ENCODE measurements around the gene C1QL1. TPM values are rescaled to one million over a fixed set of nuclear protein-coding genes. Genes with fewer than 3 reads are reported as not detected.
A peak's percentile ranks its signal among the peaks of the same experiment; 100 is the strongest.

C1QL1 gene
- polyA plus RNA-seq, 1 donor (not counting 4 experiments of a cell fraction or from before 2014, with no cell fraction given) = 0.04 TPM

DNA sequence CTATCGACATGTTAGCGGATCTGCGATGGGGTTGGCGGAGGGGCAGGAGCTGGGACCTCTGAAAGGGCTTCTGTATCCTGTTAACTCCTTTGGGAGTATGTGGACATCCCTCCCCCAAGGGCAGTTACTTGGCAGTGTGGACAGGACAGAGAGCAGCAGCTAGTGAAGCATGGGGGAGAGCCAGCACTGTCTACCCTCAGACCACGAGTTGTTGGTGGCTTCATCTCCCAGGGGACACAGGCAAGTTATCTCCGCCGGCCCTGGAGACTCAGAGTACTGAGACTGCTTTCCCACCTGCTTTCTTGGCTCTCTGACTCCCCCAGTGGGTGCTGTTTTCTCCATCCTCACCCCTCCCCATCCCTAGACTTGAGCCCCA lies 47.5 kb downstream of the C1QL1 start:
- TF ChIP-seq CTCF (optimal IDR thresholded peaks at IDR 0.05 in 1 of 3, IDR thresholded peaks at IDR 0.05 in 1 of 3, conservative IDR thresholded peaks at IDR 0.05 in 1 of 3; ENCODE audit: extremely low read depth in 1 of 3, insufficient read depth in 2 of 3, low read length in 3 of 3) (no peak), EZH2 (IDR thresholded peaks at IDR 0.05; ENCODE audit: low read length) (no peak)
- H3K9ac ChIP-seq (ENCODE audit: control insufficient read depth, extremely low read depth, insufficient read depth, low read length) = no peak overlapping the region
- H4K20me1 ChIP-seq (ENCODE audit: control insufficient read depth, extremely low read depth, insufficient read depth, low read length) = no peaks in the 10 kb centered on the region
- no peak overlapping the region for H3K4me3 ChIP-seq (ENCODE audit: control insufficient read depth in 2 of 3, extremely low read depth in 1 of 3, insufficient read depth in 2 of 3, low read depth in 1 of 3, low read length in 3 of 3)
- no peak overlapping the region for H3K4me2 ChIP-seq (ENCODE audit: control insufficient read depth, extremely low read depth, insufficient read depth, low read depth, low read length)
- no peaks in the 10 kb centered on the region for H3K36me3 ChIP-seq (ENCODE audit: control insufficient read depth in 2 of 2, extremely low read depth in 1 of 2, insufficient read depth in 2 of 2, low read length in 2 of 2)
- H3K9me3 ChIP-seq (ENCODE audit: control insufficient read depth, low read depth, low read length) = no peaks in the 10 kb centered on the region
- peaks cover 2% of the 10 kb centered on the region for H3K9me1 ChIP-seq (ENCODE audit: control insufficient read depth, extremely low read depth, insufficient read depth, low read length)
- no peak for DNase-seq (ENCODE audit: low read depth, low spot score)
- dilution Hi-C loops (cut with MboI; ENCODE audit: extremely low pct_ligation_motif_present, low sequenced_read_pairs) = loop anchor here (25.0 kb wide), 1 partner anchor 92 kb away; no protein-coding TSS in a partner anchor
- H3K27me3 ChIP-seq (ENCODE audit: control insufficient read depth, extremely low read depth, insufficient read depth, low read length) = no peaks in the 10 kb centered on the region
- no peak overlapping the region for H2AFZ ChIP-seq (ENCODE audit: control insufficient read depth, low read length)
- H3K79me2 ChIP-seq (ENCODE audit: control insufficient read depth, insufficient read depth, low read length) = no peaks in the 10 kb centered on the region
- H3K27ac ChIP-seq (ENCODE audit: control insufficient read depth, insufficient read depth, low read length) = no peak overlapping the region
- no peak for FAIRE-seq
- peaks cover 29% of the 10 kb centered on the region for H3K4me1 ChIP-seq (ENCODE audit: control insufficient read depth, extremely low read depth, insufficient read depth, low read length)

DNA sequence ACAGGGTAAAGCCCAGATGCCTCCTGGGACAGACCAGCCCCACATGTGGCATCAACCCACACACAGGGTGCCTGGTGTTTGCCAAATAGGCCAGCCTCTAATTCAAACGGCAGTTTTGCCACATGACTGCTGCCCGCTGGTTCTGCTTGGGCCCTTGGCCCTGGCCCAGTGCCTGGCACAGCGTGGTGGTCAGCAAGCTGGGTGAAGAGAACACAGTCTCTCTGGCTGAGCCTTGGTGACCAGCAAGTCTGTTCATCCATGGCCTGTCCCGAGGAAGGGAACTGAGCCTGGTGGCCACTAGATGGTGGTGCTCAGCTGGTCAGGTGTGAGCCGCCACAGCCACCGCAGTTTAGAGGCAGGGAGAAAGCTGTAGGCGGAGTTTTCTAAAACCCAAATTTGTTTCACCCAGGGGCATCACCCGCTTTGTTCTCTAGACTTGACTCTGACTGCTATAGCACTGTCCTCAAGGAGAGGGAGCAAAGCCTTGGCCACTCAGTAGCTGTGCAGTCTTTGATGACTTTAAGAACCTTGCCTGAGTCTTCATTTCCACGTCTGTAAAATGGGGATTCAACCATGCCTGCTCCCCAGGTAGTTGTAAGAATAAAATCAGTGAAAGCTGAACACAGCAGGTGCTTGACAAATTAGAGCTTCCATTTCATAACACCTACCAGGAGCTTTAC lies 48.1 kb downstream of the C1QL1 start:
- Histone ChIP-seq H3K36me3 (ENCODE audit: control insufficient read depth in 2 of 2, extremely low read depth in 1 of 2, insufficient read depth in 2 of 2, low read length in 2 of 2) (no peaks in the 10 kb centered on the region), H3K9me3 (ENCODE audit: control insufficient read depth, low read depth, low read length) (no peaks in the 10 kb centered on the region), H3K4me2 (ENCODE audit: control insufficient read depth, extremely low read depth, insufficient read depth, low read depth, low read length) (no peak overlapping the region), H3K4me3 (ENCODE audit: control insufficient read depth in 2 of 3, extremely low read depth in 1 of 3, insufficient read depth in 2 of 3, low read depth in 1 of 3, low read length in 3 of 3) (no peak overlapping the region), H3K9ac (ENCODE audit: control insufficient read depth, extremely low read depth, insufficient read depth, low read length) (no peak overlapping the region), H3K27ac (ENCODE audit: control insufficient read depth, insufficient read depth, low read length) (no peak overlapping the region), H4K20me1 (ENCODE audit: control insufficient read depth, extremely low read depth, insufficient read depth, low read length) (no peaks in the 10 kb centered on the region), H3K4me1 (ENCODE audit: control insufficient read depth, extremely low read depth, insufficient read depth, low read length) (peaks cover 29% of the 10 kb centered on the region), H3K9me1 (ENCODE audit: control insufficient read depth, extremely low read depth, insufficient read depth, low read length) (peaks cover 2% of the 10 kb centered on the region), H2AFZ (ENCODE audit: control insufficient read depth, low read length) (no peak overlapping the region), H3K79me2 (ENCODE audit: control insufficient read depth, insufficient read depth, low read length) (no peaks in the 10 kb centered on the region), H3K27me3 (ENCODE audit: control insufficient read depth, extremely low read depth, insufficient read depth, low read length) (no peaks in the 10 kb centered on the region)
- DNase-seq (ENCODE audit: low read depth, low spot score) = no peak
- peak; percentile 93 for FAIRE-seq
- dilution Hi-C loops (cut with MboI; ENCODE audit: extremely low pct_ligation_motif_present, low sequenced_read_pairs) = loop anchor here (25.0 kb wide), 1 partner anchor 92 kb away; no protein-coding TSS in a partner anchor
- TF ChIP-seq EZH2 (IDR thresholded peaks at IDR 0.05; ENCODE audit: low read length) (no peak), CTCF (optimal IDR thresholded peaks at IDR 0.05 in 1 of 3, IDR thresholded peaks at IDR 0.05 in 1 of 3, conservative IDR thresholded peaks at IDR 0.05 in 1 of 3; ENCODE audit: extremely low read depth in 1 of 3, insufficient read depth in 2 of 3, low read length in 3 of 3) (peak; percentile 82 to 95 (median 88))
